HG03521 (cell line): ENCODE measurements around the gene BCAP29.
"Not testable (repeated sequence)": the region's sequence is repeated elsewhere in the genome, so short reads cannot be mapped to it uniquely, and the experiment has no call there.

ENCODE experiments used
- ATAC-seq: cut with Tn5 transposase; IDR thresholded peaks from one replicate; pipeline ENCODE4 v1.9.1; 2021; ENCODE audit warnings: mild to moderate bottlenecking, moderate library complexity; ENCODE audit not compliant: unreplicated experiment

Gene BCAP29, protein sequence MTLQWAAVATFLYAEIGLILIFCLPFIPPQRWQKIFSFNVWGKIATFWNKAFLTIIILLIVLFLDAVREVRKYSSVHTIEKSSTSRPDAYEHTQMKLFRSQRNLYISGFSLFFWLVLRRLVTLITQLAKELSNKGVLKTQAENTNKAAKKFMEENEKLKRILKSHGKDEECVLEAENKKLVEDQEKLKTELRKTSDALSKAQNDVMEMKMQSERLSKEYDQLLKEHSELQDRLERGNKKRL

DNA sequence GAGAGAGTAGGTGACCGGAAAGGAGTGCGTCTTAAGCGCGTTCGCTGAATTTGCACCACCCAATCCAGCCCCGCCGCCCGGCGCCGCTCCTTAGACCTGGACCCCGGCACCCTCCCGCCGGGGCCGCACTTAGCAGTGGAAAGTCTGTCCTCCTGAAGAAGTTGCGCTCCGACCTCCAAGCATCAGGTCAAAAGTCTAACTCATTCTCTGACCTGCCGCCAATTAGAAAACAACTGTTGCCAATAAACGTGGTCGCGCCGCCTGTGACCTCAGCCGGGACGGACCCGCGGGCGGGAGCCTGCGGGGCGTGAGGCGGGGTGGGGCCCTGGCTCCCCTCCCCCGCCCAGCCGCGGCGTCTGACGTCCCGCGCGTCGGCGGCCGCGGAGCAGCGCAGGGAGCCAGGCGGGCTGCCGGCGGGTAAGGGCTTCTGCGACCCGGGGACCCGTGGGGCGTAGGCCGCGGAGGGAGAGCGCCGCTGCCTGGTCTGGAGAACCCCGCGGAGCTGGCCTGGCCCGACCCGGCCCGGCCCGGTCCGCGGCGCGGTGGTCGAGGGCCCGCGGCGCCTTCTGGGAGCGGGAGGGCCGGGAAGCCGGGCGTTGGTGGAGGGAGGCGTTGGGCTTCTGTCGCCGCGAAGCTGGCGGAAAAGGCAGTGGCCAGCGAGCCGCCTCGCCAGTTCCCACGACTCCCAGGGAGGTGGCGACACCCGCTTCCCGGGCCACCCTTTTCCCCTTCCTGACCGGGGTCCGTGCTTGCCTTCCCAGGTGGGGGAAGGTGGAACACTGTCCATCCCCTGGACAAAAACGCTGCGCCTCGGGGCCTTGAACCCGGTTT, at the start of gene BCAP29:
Gene BCAP29, plus strand, starts transcription at position 362 of the 831 bp plus-strand sequence. CDS start 527 bp downstream, outside the sequence.
- ATAC-seq, result peak; percentile 91

- ATAC-seq, result no peak
Measured at GRCh38 chr7:107530751-107531150, 49.3 kb upstream of the BCAP29 start.

DNA sequence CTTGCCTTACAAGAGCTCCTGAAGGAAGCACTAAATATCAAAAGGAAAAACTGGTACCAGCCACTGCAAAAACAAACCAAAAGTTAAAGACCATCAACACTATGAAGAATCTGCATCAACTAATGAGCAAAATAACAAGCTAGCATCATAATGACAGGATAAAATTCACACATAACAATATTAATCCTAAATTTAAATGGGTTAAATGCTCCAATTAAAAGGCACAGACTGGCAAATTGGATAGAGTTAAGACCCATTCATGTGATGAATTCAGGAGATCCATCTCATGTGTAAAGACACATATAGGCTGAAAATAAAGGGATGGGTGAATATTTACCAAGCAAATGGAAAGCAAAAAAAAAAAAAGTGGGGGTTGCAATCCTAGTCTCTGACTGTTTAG, 45.9 kb upstream of the BCAP29 start:
- ATAC-seq, result no peak

- not testable (repeated sequence) for ATAC-seq
Measured at GRCh38 chr7:107537228-107537627, 42.8 kb upstream of the BCAP29 start.

GRCh38 chr7:107538001-107538400, 42.0 kb upstream of the BCAP29 start:
- no peak for ATAC-seq

- no peak for ATAC-seq
Measured at GRCh38 chr7:107543338-107543993, 36.6 kb upstream of the BCAP29 start.

GRCh38 chr7:107544848-107545591, 35.0 kb upstream of the BCAP29 start:
- no peak for ATAC-seq

- ATAC-seq, result no peak
Measured at GRCh38 chr7:107551936-107552335, 28.1 kb upstream of the BCAP29 start.

DNA sequence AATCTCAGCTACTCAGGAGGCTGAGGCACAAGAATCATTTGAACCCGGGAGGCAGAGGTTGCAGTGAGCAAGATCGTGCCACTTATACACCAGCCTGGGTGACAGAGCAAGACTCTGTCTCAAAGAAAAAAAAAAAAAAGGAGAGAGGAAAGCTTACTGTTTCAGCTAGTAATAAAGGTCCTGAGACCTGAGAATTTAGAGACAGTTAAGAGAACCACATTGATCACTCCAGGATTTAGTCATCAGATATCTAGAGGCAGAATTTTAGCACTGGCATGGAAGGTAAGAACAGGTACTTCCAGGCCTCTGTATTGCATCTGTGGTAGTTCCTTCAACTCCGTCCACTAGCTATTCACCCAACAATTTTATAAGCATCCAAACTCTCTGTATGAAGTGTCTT, 24.2 kb upstream of the BCAP29 start:
- ATAC-seq, result no peak

DNA sequence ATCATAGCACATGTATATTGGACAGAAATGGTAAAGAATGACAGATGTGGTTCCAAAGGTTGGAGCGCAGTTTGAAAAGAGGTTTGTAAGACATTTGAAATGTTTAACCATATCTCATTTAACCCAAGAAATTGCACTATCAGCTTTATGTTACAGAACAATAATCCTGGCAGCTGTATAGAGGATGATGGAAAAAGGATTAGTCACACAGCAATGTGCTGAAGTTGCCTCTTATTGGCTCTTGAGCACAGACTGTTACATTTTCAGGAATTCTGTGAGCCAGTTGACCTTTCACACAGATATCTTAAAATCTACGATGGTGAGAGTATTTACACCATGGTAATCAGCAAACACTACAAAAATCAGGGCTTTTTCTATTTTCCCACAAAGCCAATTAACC, 20.2 kb upstream of the BCAP29 start:
- no peak for ATAC-seq

- ATAC-seq, result no peak
Measured at GRCh38 chr7:107560898-107561516, 19.0 kb upstream of the BCAP29 start.

DNA sequence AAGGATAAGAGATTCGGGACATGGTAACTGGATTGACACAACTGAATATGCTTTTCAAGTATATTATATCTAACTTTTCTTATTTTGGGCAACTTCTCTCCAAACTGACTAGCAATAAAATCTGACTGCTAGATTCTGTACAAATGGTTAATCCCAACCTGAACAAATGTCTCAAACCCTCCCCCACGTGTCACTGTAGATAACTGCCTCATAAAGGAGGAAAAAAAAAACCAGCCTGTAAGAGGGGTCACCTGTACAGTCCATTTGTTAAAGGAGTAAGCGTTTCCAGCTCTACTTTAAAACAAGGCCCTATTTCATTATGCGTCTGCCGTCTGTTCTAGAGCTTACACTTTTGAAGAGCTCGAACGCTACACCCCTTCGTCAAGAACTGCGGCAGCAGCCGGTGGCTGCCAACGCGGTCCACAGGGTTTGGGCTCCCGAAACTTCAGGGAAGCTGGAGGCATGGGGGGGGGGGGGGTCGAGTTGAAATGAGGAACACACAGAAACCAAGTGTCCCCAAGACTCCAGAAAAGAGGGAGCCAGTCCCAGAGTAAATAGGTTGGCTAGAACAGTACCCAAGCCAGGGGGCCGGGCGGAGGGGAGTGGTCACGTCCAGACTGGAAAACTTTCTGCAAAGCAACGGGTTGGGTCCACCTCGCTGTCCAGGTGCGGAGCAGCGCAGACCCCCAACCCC, 16.8 kb upstream of the BCAP29 start:
- peak; percentile 40 for ATAC-seq

DNA sequence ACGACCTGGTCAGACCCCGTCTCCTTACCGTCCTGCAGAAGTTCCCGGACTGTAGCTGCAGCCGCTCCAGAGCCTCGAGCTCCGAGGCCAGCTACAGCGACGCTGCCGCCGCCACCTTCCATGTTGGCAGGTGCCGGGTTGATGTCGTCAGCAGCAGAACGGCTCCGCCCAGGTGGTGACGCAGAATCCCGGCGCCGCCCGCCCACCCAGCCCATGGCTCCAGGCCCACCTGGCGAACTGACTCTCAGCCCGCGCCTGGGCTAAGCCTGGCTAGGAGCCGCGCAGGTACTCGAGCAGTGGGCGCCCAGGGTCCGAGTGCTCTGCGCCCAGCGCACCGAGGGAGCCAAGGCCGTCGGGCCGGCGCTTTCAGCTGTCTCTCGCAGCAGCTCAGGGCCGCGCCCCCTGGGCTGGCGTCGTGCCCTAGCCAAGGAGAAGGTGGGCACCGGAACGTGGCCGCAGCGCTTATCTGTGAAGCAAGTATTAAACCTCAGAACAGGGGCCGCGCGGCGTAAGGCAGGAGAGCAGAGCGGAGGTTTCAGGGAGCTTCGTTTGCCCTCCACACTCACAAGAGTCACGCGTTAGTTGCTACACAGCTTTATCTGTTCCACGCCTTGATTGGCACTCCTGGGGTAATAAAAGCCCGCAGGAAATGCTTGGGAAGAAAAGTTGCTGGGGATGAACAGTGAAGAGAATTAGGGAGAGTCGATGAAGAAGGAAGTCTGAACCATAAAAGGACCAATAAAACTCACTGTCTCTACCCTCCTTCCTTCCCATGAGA, 16.1 kb upstream of the BCAP29 start, which contains the start of the genes COG5 and DUS4L:
Gene COG5, minus strand, starts transcription at position 146 of the 778 bp plus-strand sequence. Its CDS starts 24 bp downstream, at position 122.
Gene DUS4L, plus strand, starts transcription at position 197 of the 778 bp plus-strand sequence. CDS start 3,100 bp downstream, outside the sequence.
- ATAC-seq, result peak; percentile 96

GRCh38 chr7:107564553-107565298, 15.3 kb upstream of the BCAP29 start:
- ATAC-seq, result no peak

GRCh38 chr7:107570298-107570697, 9.7 kb upstream of the BCAP29 start:
- ATAC-seq, result no peak

DNA sequence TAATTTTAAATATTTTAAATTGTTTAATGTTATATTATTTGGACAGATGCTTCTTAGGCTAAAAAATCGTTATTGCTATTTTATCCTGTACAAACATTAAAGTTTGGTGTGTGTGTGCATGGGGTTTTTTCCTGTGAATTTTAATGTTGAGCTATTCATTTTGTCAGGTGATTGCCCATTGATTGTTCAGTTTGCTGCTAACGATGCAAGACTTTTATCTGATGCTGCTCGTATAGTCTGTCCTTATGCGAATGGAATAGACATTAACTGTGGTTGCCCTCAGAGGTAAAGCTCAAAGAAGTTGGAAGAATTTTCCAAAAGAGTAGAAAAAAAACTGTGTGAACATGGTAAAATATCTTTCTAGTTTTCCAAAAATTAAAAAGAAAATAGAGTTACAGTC, 6.5 kb upstream of the BCAP29 start:
- no peak for ATAC-seq

DNA sequence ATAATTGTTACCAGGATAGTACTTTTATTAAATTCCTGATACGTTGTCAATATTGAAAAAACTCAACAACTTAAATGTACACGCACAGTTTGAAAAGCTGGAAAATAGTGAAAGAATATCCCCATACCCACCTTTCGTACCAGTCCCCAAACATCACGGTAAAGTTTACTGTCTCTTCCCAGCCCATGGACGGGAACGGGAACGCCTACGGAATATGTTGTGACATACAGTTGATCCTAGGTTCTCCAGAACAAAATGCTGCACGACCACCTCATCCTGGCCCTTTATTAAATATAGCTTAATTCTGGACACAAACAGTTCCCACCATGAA, 527 bp upstream of the BCAP29 start:
- ATAC-seq, result no peak

GRCh38 chr7:107580716-107581383, 804 bp downstream of the BCAP29 start:
- ATAC-seq, result no peak
